ENCODE data around the gene KCND3.

DNA sequence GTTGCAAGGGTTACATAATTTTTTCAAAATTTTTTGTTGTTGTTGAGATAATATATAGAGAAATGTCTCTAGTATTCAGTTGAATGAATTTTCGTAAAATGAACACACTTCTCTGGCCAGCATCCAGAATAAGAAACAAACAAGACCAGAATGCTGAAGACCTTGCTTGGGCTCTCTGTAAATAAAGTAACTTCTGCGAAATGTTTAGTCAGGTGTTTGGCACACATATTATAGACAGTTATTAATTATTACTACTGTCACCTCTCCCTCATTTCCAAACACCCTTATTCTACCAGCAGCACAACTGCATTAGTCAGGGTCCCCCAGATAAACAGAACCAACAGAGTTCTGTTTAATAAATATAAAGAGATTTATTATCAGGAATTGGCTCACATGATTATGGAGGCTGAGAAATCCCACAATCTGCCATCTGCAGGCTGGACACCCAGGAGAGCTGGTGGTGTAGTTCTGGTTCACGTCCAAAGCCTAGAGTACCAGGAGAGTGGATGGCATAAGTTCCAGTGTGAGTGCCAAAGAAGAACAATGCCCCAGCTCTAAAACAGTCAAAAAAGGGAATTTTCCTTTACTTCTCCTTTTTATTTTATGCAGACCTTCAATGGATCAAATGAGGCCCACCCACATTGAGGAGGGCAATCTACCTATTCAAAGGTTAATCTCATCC lies 44.1 kb upstream of the KCND3 start:
- TF ChIP-seq, protein P1, sequence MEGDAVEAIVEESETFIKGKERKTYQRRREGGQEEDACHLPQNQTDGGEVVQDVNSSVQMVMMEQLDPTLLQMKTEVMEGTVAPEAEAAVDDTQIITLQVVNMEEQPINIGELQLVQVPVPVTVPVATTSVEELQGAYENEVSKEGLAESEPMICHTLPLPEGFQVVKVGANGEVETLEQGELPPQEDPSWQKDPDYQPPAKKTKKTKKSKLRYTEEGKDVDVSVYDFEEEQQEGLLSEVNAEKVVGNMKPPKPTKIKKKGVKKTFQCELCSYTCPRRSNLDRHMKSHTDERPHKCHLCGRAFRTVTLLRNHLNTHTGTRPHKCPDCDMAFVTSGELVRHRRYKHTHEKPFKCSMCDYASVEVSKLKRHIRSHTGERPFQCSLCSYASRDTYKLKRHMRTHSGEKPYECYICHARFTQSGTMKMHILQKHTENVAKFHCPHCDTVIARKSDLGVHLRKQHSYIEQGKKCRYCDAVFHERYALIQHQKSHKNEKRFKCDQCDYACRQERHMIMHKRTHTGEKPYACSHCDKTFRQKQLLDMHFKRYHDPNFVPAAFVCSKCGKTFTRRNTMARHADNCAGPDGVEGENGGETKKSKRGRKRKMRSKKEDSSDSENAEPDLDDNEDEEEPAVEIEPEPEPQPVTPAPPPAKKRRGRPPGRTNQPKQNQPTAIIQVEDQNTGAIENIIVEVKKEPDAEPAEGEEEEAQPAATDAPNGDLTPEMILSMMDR (IDR thresholded peaks at IDR 0.05; ENCODE audit: low read depth, low read length, missing input control): no peak
- no peak for TF ChIP-seq YY1 (IDR thresholded peaks at IDR 0.05)
- no peak for TF ChIP-seq TAF1 (conservative IDR thresholded peaks at IDR 0.05)
- no peak for TF ChIP-seq RAD21 (IDR thresholded peaks at IDR 0.05)
- no peak for TF ChIP-seq EGR1 (IDR thresholded peaks at IDR 0.05; ENCODE audit: low read depth in 2 of 2)
- no peak for TF ChIP-seq JUND (IDR thresholded peaks at IDR 0.05)
